GM21360 (cell line): ENCODE results near the gene SSTR5.
"Not testable (repeated sequence)": the region's sequence is repeated elsewhere in the genome, so short reads cannot be mapped to it uniquely, and the experiment has no call there.

ENCODE experiments used
- ATAC-seq: cut with Tn5 transposase; IDR thresholded peaks from one replicate; pipeline ENCODE4 v1.9.1; 2021; ENCODE audit warnings: mild to moderate bottlenecking, moderate library complexity; ENCODE audit not compliant: unreplicated experiment

Gene SSTR5

GRCh38 chr16:1071561-1072225 lies 854 bp upstream of the SSTR5 start:
- no peak for ATAC-seq

GRCh38 chr16:1073262-1073558 lies 663 bp downstream of the SSTR5 start:
- no peak for ATAC-seq

GRCh38 chr16:1073566-1074378 lies 1.2 kb downstream of the SSTR5 start:
- ATAC-seq, result no peak

GRCh38 chr16:1074379-1074649 lies 1.8 kb downstream of the SSTR5 start:
- no peak for ATAC-seq

- ATAC-seq, result no peak
Observed at GRCh38 chr16:1075546-1075945, 3.0 kb downstream of the SSTR5 start.

GRCh38 chr16:1076801-1077576 lies 4.4 kb downstream of the SSTR5 start:
- ATAC-seq, result no peak

- no peak for ATAC-seq
Observed at GRCh38 chr16:1077877-1078578, 5.5 kb downstream of the SSTR5 start.

- no peak for ATAC-seq
Observed at GRCh38 chr16:1078579-1079021, 6.1 kb downstream of the SSTR5 start.

GRCh38 chr16:1079341-1079740 lies 6.8 kb downstream of the SSTR5 start:
- no peak for ATAC-seq

GRCh38 chr16:1079786-1080525 lies 7.4 kb downstream of the SSTR5 start:
- ATAC-seq, result no peak

GRCh38 chr16:1080801-1081733 lies 8.5 kb downstream of the SSTR5 start:
- no peak for ATAC-seq

- no peak for ATAC-seq
Observed at GRCh38 chr16:1081734-1082265, 9.3 kb downstream of the SSTR5 start.

GRCh38 chr16:1082266-1082951 lies 9.9 kb downstream of the SSTR5 start:
- no peak for ATAC-seq

- no peak for ATAC-seq
Observed at GRCh38 chr16:1082952-1083675, 10.6 kb downstream of the SSTR5 start.

- ATAC-seq, result no peak
Observed at GRCh38 chr16:1084971-1085370, 12.4 kb downstream of the SSTR5 start.

- ATAC-seq, result not testable (repeated sequence)
Observed at GRCh38 chr16:1086443-1086842, 13.9 kb downstream of the SSTR5 start.

GRCh38 chr16:1088295-1089170 lies 16.0 kb downstream of the SSTR5 start:
- no peak for ATAC-seq
